Liver (tissue), 9 donors: Measurements from ENCODE around the gene SBNO1. TPM values are rescaled to one million over a fixed set of nuclear protein-coding genes. Genes with fewer than 3 reads are reported as not detected.

ENCODE experiments used
- DNase-seq: peaks from one replicate; pipeline ENCODE4 v3.0.0-alpha.2; 2017; ENCODE audit warnings: low spot score
- H3K27ac ChIP-seq, 2 donors: one replicate each; pipeline ENCODE4 v1.7.0; 2013; ENCODE audit warnings: inconsistent platforms in 2 of 2, low read length in 2 of 2, control low read depth in 1 of 2, low read depth in 1 of 2, mild to moderate bottlenecking in 1 of 2
- H3K27me3 ChIP-seq, 4 donors: one replicate each; pipeline versions ENCODE4 v1.6.1 to v1.7.0; 2013; ENCODE audit warnings: low read length in 3 of 4, inconsistent platforms in 1 of 4, mild to moderate bottlenecking in 1 of 4, moderate library complexity in 1 of 4; ENCODE audit not compliant: control insufficient read depth in 4 of 4, insufficient read depth in 4 of 4
- H3K36me3 ChIP-seq, 4 donors: one replicate each; pipeline versions ENCODE4 v1.6.1 to v1.7.0; 2013; ENCODE audit warnings: low read length in 3 of 4, mild to moderate bottlenecking in 3 of 4, low read depth in 1 of 4, moderate library complexity in 1 of 4; ENCODE audit not compliant: control insufficient read depth in 4 of 4, insufficient read depth in 3 of 4
- H3K4me1 ChIP-seq, 4 donors: one replicate each; pipeline versions ENCODE4 v1.6.1 to v1.7.0; 2013; ENCODE audit warnings: low read length in 3 of 4, mild to moderate bottlenecking in 3 of 4, moderate library complexity in 1 of 4; ENCODE audit not compliant: control insufficient read depth in 4 of 4, insufficient read depth in 4 of 4
- H3K4me3 ChIP-seq, 3 donors: one replicate each; pipeline versions ENCODE4 v1.6.1 to v1.7.0; 2013; ENCODE audit warnings: low read length in 3 of 3, control low read depth in 1 of 3, low read depth in 1 of 3, mild to moderate bottlenecking in 1 of 3
- H3K9ac ChIP-seq, 2 donors: one replicate each; pipeline ENCODE4 v1.7.0; 2013; ENCODE audit warnings: low read length in 2 of 2, mild to moderate bottlenecking in 2 of 2, moderate library complexity in 2 of 2, control low read depth in 1 of 2, low read depth in 1 of 2
- H3K9me3 ChIP-seq, 4 donors: one replicate each; pipeline versions ENCODE4 v1.6.1 to v1.7.0; 2013; ENCODE audit warnings: low read length in 3 of 4; ENCODE audit not compliant: control insufficient read depth in 4 of 4
- ATF3 ChIP-seq: IDR thresholded peaks from 2 replicates; pipeline ENCODE4 v1.6.1; 2016; ENCODE audit warnings: antibody characterized with exemption
- CTCF ChIP-seq: fragments of 150-350 bp; IDR thresholded peaks from 2 replicates; pipeline ENCODE4 v1.5.1; 2017; ENCODE audit warnings: improper control_type of control experiment, low read depth, low read length; ENCODE audit not compliant: missing input control
- EGR1 ChIP-seq, 2 donors: IDR thresholded peaks; 2 replicates each; pipeline ENCODE4 v1.6.1; 2016 to 2018; ENCODE audit warnings: antibody characterized with exemption in 2 of 2, low read depth in 2 of 2
- FOXA1 ChIP-seq: IDR thresholded peaks from 2 replicates; pipeline ENCODE4 v1.6.1; 2016; ENCODE audit warnings: antibody characterized with exemption
- FOXA2 ChIP-seq: IDR thresholded peaks from 2 replicates; pipeline ENCODE4 v1.6.1; 2016; ENCODE audit warnings: antibody characterized with exemption
- GABPA ChIP-seq, 2 donors: IDR thresholded peaks in 1 of 2; conservative IDR thresholded peaks in 1 of 2; 2 replicates each; pipeline ENCODE4 v1.6.1; 2016; ENCODE audit warnings: antibody characterized with exemption in 2 of 2, mild to moderate bottlenecking in 1 of 2, moderate library complexity in 1 of 2
- HNF4A ChIP-seq, 2 donors: conservative IDR thresholded peaks; 2 replicates each; pipeline ENCODE4 v1.6.1; 2016; ENCODE audit warnings: antibody characterized with exemption in 2 of 2, mild to moderate bottlenecking in 2 of 2
- HNF4G ChIP-seq: IDR thresholded peaks from 2 replicates; pipeline ENCODE4 v1.6.1; 2016; ENCODE audit warnings: antibody characterized with exemption
- JUND ChIP-seq, 2 donors: IDR thresholded peaks; 2 replicates each; pipeline ENCODE4 v1.6.1; 2016; ENCODE audit warnings: antibody characterized with exemption in 2 of 2
- MAX ChIP-seq: IDR thresholded peaks from 2 replicates; pipeline ENCODE4 v1.6.1; 2016; ENCODE audit warnings: antibody characterized with exemption
- NR2F2 ChIP-seq: IDR thresholded peaks from 2 replicates; pipeline ENCODE4 v1.6.1; 2016; ENCODE audit warnings: antibody characterized with exemption
- REST ChIP-seq: IDR thresholded peaks from 2 replicates; pipeline ENCODE4 v1.6.1; 2016; ENCODE audit warnings: antibody characterized with exemption, mild to moderate bottlenecking
- RXRA ChIP-seq, 2 donors: IDR thresholded peaks; 2 replicates each; pipeline ENCODE4 v1.6.1; 2017 to 2018; ENCODE audit warnings: antibody characterized with exemption in 2 of 2, mild to moderate bottlenecking in 1 of 2
- SP1 ChIP-seq: IDR thresholded peaks from 2 replicates; pipeline ENCODE4 v1.6.1; 2018; ENCODE audit warnings: antibody characterized with exemption, mild to moderate bottlenecking
- TAF1 ChIP-seq: conservative IDR thresholded peaks from 2 replicates; pipeline ENCODE4 v1.6.1; 2016; ENCODE audit warnings: antibody characterized with exemption, mild to moderate bottlenecking
- YY1 ChIP-seq: IDR thresholded peaks from 2 replicates; pipeline ENCODE4 v1.6.1; 2016; ENCODE audit warnings: antibody characterized with exemption, mild to moderate bottlenecking
- WGBS: extraction: QIAGEN DNeasy Blood & Tissue Kit; methylation state at CpG from one replicate; pipeline ENCODE4 v1.1.7; 2013; 5-methylcytosine and 5-hydroxymethylcytosine counted together
- polyA plus RNA-seq, 2 donors: library from polyadenylated mRNA; stranded (reverse) in 1 of 2; unstranded in 1 of 2; fragments of 200-250 nt in 1 of 2; fragments of >200 nt in 1 of 2; fragmentation: Nextera tagmentation in 1 of 2; extraction: Ambion mirVana in 1 of 2; gene quantifications; one replicate each; pipeline versions ENCODE4 v1.2.1 to v1.2.3, GENCODE V29; 2013 to 2015
- total RNA-seq, 2 donors: library from RNA; depleted of rRNA; stranded (reverse); fragments of >200 nt; gene quantifications; one replicate each; pipeline ENCODE4 v1.2.3, GENCODE V29; 2014
- TF ChIP-seq, protein P1 (sequence below): IDR thresholded peaks from 2 replicates; pipeline ENCODE4 v1.6.1; 2016; ENCODE audit warnings: antibody characterized with exemption
- donor health status: healthy.
- donor health status: healthy.
- donor health status: healthy.
- donor health status: healthy.
- donor health status: healthy.

Gene SBNO1
- total and polyA plus RNA-seq, 4 donors: 4.0 to 19.8 (median 10.4) TPM

DNA sequence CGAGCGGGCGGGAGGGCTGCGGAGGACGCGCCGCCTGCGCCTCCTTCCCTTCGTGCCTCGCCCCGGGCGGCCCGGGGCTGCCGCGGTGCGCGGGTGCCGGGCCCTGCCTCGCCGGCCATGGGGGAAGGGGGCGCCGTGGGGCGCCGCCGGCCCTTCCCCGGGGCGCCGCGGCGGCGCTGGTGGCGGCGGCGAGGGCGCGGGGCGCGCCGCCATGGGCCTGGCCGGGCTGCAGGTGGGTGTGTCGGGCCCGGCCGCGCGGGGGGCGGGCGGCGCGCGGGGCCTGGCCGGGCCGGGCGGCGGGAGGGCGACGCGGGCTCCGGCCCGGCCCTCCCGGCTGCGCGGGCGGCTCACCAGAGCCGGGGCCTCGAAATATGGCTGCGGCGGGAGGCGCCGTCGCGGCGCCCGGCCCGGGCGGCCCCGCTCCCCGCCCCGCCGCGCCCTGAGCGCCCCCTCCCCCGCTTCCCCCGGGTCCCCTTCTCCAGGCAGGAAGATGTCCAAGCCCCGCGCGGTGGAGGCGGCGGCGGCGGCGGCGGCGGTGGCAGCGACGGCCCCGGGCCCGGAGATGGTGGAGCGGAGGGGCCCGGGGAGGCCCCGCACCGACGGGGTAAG, 24.4 kb upstream of the SBNO1 start (continued):
- TF ChIP-seq CTCF: no peak
- no peak for TF ChIP-seq NR2F2
- no peak for TF ChIP-seq HNF4G

DNA sequence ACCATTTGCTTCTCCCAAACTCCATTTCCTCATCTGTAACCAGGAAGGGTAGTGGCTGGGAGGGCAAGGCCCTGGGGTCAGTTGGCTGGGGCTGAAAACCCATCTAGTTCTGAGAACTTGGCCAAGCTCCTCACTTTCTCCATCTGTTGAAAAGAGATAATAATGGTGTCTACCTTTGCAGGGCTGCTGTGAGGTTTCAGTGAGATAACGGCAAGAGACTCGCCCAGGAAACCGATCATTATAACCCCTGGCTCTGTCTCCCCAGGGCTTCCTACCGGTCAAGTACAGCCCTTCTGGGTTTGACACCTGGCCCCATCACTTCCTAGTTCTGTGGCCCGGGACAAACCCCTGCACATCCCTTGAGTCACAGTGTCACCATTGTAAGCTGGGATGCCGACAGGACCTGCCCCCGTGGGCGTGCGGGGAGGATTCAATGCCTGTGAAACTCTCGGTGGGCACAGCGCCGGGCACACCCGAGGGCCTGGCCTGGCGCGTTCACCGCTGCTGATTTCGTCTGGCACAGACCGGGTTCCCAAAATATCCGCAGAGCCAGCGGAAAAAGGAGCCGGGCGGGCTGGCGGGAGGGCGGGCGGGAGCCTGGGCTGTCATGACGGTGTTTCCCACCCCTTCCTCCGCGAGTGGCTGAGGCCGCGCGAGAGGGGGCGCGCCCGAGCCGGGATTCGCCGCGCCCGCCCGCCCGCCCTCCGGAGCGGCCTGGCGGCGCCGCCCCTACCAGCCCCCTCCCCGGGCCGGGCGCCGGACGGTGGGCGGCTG, 23.7 kb upstream of the SBNO1 start:
- no peaks in the 10 kb centered on the region for H3K9me3 ChIP-seq
- TF ChIP-seq RXRA (IDR thresholded peaks at IDR 0.05) (no peak), MAX (no peak), NR2F2 (no peak), FOXA1 (no peak), ATF3 (no peak), EGR1 (IDR thresholded peaks at IDR 0.05; ENCODE audit: low read depth in 2 of 2) (no peak), HNF4A (conservative IDR thresholded peaks at IDR 0.05) (no peak), JUND (IDR thresholded peaks at IDR 0.05) (no peak), CTCF (no peak), YY1 (no peak), TAF1 (no peak), SP1 (peak; percentile 29), GABPA (IDR thresholded peaks at IDR 0.05 in 1 of 2, conservative IDR thresholded peaks at IDR 0.05 in 1 of 2) (no peak), HNF4G (no peak), REST (peak; percentile 13), FOXA2 (no peak)
- TF ChIP-seq, protein P1, sequence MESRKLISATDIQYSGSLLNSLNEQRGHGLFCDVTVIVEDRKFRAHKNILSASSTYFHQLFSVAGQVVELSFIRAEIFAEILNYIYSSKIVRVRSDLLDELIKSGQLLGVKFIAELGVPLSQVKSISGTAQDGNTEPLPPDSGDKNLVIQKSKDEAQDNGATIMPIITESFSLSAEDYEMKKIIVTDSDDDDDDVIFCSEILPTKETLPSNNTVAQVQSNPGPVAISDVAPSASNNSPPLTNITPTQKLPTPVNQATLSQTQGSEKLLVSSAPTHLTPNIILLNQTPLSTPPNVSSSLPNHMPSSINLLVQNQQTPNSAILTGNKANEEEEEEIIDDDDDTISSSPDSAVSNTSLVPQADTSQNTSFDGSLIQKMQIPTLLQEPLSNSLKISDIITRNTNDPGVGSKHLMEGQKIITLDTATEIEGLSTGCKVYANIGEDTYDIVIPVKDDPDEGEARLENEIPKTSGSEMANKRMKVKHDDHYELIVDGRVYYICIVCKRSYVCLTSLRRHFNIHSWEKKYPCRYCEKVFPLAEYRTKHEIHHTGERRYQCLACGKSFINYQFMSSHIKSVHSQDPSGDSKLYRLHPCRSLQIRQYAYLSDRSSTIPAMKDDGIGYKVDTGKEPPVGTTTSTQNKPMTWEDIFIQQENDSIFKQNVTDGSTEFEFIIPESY: peak; percentile 35
- H3K4me3 ChIP-seq: peak overlapping the region; percentile 67 to 88 (median 76)
- WGBS: under 1% methylated on average over 52 of the region's 52 CpGs
- H3K4me1 ChIP-seq: peaks cover 11 to 28% (median 23%) of the 10 kb centered on the region in 4 donors
- peak overlapping the region; percentile 42 to 69 for H3K9ac ChIP-seq
- no peaks in the 10 kb centered on the region for H3K27me3 ChIP-seq
- H3K27ac ChIP-seq: peak overlapping the region; percentile 89 to 93
- DNase-seq: peak; percentile 81
- peaks cover 4 to 14% (median 12%) of the 10 kb centered on the region in 4 donors for H3K36me3 ChIP-seq
